HK-2 (cell line): Measurements from ENCODE around the gene EPB41.
"Not testable (repeated sequence)": the region's sequence is repeated elsewhere in the genome, so short reads cannot be mapped to it uniquely, and the experiment has no call there.

Experiments used
- DNase-seq: peaks from one replicate; pipeline ENCODE4 v3.0.0-alpha.2; 2018; ENCODE audit not compliant: unreplicated experiment

The EPB41 gene

GRCh38 chr1:29108041-29108440, 193.7 kb downstream of the EPB41 start:
- DNase-seq, result not testable (repeated sequence)

DNA sequence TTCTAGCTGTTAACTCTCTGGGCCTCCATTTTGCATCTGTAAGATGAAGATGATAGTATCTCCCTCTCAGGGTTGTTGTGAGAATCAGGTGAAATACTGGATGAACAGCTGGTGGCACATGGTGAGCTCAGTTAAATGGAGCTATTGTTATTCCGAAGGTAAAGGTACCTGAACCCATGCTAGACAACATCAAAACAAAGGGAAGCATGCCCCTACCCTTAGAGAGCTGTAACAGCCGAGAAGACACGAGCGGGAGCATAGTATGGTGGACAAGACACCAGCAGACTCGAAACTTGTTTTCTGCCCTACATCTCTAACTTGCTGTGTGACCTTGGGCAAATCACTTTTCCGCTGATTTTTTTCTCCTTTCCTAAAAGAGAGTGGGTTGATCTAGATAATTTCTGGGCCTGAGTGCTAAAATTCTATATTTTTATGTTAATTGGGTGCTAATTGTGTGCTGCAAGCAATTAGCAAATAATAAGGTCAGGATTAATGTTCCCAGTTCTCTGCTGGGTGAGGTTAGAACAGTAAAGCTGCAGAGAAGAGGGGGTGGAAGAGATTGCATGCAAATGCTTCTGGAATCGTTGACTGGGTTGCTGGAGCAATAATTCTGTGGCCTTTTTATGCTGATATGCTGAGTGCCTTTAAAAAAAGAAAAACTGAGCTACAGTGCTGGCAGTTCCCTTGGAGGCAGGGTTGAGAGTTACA, 198.5 kb downstream of the EPB41 start:
- DNase-seq, result no peak

- no peak for DNase-seq
Observed at GRCh38 chr1:29113413-29114117, 199.2 kb downstream of the EPB41 start.

GRCh38 chr1:29114654-29115053, 200.3 kb downstream of the EPB41 start:
- no peak for DNase-seq

GRCh38 chr1:29117381-29117780, 203.0 kb downstream of the EPB41 start:
- no peak for DNase-seq

- no peak for DNase-seq
Observed at GRCh38 chr1:29119121-29119929, 205.0 kb downstream of the EPB41 start.

GRCh38 chr1:29120367-29120766, 206.0 kb downstream of the EPB41 start:
- no peak for DNase-seq

DNA sequence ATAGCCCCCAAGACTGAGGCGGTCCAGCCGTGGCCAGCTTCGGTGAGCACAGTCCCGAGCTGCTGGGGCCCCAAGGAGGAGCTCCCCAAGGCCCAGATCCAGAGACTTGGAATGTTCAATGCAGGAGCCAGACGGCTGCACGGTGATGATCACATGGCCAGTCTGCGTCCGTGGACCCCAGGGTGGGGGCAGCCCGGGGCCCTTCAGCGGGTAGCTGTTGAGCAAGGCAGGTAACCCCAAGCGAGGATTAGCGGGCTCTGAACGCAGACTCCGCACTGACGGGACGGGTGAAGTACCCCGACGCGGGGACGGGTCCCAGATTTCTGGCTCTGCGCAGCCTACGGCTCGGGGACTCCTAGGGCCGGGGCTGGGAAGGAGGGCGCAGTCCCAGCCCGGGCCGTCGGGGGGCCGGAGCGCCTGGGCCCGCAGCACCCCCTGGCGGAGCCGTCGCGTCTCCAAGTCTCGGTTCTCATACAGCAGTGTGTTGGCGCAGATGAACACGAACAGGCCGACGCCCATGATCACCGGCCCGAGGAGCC, 206.6 kb downstream of the EPB41 start:
- DNase-seq, result no peak

DNA sequence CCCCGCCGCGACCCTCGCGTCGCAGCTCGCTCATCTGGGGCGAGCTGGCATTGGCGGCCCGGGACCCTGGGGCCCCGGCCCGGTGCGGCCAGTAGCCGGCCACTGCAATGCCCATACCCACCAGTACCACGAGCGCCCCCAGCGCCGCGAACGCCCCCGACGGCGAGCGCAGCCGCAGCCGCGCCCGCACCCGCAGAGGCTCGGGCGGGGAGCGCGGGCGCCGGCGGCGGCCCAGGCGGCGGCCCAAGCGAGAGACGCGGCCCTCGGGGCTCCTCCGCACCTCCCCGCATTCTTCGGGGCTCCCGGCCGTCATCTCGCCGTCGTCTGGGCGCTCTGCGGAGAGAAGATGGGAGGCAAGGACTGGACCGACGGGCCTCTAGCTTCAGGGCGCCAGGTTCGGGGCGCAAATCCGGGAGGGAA, 207.2 kb downstream of the EPB41 start:
- DNase-seq, result no peak

GRCh38 chr1:29121936-29122681, 207.7 kb downstream of the EPB41 start:
- DNase-seq, result no peak

DNA sequence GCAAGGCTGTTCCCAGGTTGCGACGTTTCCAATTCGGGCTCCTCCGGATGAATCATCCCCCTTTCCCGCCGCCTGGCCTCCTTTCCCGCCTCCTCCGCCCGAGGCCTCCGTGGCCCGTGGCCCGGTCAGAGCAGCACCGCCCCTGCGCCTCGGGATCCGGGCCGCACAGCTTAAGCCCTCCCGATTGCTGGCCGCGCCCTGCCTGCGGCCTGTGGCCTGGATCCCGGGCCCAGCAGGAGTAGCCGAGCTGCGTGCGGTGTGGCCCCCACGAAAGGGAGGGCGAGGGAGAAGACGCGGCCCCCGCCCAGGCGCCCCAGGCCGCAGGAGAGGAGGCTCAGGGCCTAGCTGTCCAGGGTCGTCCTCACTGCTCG, 208.3 kb downstream of the EPB41 start:
- DNase-seq, result peak; percentile 82

DNA sequence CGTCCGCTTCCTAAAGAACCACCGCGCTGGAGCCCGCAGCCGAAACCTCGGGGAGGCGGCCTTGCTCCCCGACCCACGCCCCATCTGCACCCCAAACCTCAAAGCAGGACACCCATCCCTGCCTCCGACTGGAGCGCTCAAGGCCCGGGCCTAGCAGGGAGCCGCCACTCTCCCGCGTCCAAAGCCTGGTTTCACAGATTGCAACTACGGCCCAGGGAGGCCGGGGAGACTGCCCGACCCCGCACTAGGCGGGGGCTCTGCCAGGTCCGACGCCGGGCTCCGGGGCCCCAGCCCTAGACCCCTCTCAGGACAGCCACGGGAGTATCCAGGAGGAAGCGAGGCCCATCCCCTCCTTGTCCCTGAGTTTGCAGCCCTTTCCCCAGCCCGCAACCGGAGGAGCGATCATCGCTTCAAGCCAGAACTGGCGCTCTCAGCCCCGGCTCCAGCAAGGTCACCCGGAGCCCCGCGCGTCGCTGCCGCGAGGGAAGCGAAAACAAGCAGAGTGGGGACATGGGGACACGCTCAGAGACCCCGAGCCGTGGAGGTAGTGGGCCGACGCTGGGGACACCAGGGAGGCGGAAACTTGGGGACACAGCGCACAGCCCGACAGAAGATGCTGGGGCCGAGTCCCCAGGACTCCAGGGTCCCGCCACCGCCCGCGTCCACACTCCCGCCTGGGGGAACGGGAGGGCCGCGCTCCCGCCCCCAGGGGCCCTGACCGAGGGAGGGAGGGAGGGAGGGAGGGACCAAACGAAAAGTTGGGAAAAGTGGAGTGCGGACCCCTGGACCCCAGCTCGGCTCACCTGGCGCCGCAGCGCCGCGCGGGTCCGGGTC, 208.9 kb downstream of the EPB41 start:
- peak; percentile 58 for DNase-seq

DNA sequence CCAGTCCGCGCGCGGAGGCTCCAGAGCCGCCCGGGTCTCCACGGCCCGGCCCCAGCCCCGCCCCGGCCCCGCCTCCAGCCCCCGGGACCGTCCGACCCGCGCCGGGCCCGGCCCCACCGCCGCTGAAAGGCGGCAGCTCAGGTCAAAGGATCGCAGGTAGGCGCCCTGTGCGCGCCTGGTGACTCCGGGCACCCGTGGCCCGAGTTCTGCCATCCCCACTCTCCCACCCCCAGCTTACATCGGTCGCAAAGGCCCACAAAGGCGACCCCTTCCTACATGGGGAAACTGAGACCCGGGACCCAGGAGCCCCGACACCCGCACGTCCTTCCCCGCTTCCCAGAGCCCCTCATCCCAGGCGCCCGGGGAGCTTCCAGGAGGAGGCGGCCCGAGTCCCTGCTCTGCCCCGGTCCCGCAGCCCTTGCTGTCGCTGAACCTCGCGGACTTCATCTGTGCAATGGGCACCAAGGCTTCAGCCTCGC, 209.6 kb downstream of the EPB41 start, which contains the start of gene TMEM200B:
Gene TMEM200B (minus strand): TSS at position 17 of the 479 bp plus-strand sequence. CDS start 2,075 bp downstream, outside the sequence.
- DNase-seq, result peak; percentile 64

GRCh38 chr1:29124366-29125236, 210.2 kb downstream of the EPB41 start:
- DNase-seq, result peak; percentile 84

- DNase-seq, result no peak
Observed at GRCh38 chr1:29125237-29125641, 210.9 kb downstream of the EPB41 start.

DNA sequence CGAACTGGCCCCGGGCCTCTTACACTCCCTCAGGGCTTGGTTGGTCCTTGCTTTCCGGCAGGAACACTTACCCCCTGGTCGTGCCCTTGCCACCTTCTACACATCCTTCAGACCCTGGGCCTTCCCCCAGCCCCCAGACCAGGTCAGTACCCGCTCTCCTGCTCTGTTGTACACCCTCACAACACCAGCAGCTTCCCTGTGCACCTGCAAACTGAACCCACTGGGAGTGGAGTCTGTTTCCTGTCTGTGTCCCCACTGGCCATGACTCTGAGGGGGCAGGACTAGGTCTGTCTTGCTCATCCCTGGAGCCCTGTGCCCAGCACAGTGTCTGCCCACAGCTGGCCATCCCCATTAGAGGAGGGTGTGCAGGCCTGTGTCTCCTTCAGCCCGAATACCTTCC, 211.4 kb downstream of the EPB41 start:
- DNase-seq, result no peak

DNA sequence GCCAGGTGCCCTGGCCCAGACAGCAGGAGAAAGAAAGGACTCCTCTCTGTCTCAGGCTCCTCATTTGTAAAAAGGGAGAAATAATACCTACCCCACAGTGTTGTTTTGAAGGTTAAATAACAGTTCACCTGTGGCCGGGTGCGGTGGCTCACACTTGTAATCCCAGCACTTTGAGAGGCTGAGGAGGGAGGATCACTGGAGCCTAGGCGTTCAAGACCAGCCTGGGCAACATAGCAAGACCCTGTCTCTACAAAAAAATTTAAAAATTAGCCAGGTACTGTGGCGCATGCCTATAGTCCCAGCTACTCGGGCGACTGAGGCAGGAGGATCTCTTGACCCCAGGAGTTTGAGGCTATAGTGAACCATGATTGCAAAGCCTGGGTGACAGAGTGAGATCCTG, 211.8 kb downstream of the EPB41 start:
- DNase-seq, result no peak

- no peak for DNase-seq
Observed at GRCh38 chr1:29128739-29129138, 214.4 kb downstream of the EPB41 start.

- no peak for DNase-seq
Observed at GRCh38 chr1:29129916-29130315, 215.5 kb downstream of the EPB41 start.
